SHP77 treated with DMSO at 0.1 percent for 48 hours (cell line): ENCODE results near the gene BARHL1.
A peak's percentile ranks its signal among the peaks of the same experiment; 100 is the strongest.
"Not testable (repeated sequence)": the region's sequence is repeated elsewhere in the genome, so short reads cannot be mapped to it uniquely, and the experiment has no call there.

Source experiments
- DNase-seq: peaks from one replicate; lab custom pipeline; 2025; lab: John Stamatoyannopoulos, UW

Gene BARHL1

GRCh38 chr9:132556714-132557113 is 25.7 kb upstream of the BARHL1 start:
- no peak for DNase-seq

GRCh38 chr9:132557159-132557558 is 25.2 kb upstream of the BARHL1 start:
- no peak for DNase-seq

DNA sequence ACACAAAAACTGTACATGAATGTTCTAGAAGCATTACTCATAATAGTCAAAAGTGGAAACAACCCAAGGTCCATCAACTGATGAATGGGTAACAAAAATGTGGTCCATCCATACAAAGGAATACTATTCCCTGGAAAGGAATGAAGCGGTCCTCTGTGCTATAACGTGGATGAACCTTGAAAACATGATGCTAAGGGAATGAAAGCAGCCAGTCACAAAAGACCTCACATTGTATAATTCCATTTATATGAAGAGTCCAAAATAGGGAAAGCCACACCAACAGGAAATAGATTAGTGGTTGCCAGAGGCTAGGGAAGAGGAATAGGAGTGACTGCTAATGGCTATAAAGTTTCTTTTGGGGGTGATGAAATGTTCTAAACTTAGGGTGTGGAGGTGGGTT is 22.7 kb upstream of the BARHL1 start:
- DNase-seq, result no peak

DNA sequence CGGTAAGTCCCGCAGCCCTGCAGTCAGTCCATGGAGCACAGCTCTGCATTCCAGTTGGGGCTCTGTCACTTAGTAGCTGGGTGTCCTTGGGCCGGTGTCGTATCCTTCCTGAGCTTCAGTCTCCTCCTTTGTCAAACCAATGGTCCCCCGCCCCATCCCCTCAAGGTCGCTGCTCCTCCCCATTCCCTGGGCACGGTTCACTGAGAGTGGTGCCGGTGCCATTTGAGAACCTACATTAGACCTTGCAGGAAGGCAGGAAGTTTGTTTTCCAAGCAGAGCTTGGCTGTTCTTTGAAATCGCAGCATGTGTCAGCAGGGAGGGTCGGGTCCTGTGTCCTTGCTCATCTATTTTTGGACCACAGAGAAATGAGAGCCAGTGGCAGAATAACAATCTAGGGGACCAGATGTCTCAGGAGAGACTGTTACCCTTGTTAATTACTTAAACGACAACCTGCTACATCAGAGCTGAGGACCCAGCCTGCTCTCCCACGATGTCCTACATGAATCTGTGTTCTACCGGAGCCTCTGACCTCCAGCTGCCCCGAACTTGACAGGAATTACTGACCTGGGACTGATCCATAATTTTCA is 21.7 kb upstream of the BARHL1 start:
- DNase-seq, result no peak

DNA sequence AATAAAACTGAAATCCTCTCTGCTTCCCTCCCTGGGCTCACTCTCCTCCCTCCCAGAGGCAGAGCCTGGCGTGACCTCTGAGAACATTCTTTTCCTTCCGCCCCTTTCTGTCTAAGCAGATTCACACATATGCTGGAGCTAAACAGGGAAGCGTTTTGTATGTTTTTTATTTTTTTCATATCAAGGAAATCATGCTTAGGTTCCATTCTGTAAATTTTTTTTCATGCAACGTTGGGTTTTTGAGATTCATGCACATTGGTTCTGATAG is 20.2 kb upstream of the BARHL1 start:
- DNase-seq, result no peak

- DNase-seq, result no peak
These were observed 17.9 kb upstream of the BARHL1 start for GRCh38 chr9:132564526-132564925.

DNA sequence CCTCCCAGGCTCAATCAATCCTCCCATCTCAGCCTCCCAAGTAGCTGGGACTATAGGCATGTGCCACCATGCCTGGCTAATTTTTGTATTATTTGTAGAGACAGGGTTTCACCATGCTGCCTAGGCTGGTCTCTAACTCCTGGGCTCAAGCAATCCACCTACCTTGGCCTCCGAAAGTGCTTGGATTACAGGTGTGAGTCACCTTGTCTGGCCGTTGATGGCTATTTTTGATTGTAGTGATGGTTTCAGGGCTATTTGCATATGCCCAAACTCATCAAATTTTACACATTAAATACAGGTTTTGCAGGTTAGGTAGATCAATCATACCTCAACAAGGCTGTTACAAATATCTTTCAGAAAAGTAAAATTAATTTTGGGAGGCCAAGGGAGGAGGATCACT is 13.6 kb upstream of the BARHL1 start:
- not testable (repeated sequence) for DNase-seq

- no peak for DNase-seq
These were observed 10.4 kb upstream of the BARHL1 start for GRCh38 chr9:132571806-132572600.

- no peak for DNase-seq
These were observed 9.5 kb upstream of the BARHL1 start for GRCh38 chr9:132572921-132573320.

GRCh38 chr9:132575005-132575609 is 7.3 kb upstream of the BARHL1 start:
- peak; percentile 20 for DNase-seq

- DNase-seq, result no peak
These were observed 6.6 kb upstream of the BARHL1 start for GRCh38 chr9:132575811-132576210.

GRCh38 chr9:132577119-132577518 is 5.3 kb upstream of the BARHL1 start:
- no peak for DNase-seq

DNA sequence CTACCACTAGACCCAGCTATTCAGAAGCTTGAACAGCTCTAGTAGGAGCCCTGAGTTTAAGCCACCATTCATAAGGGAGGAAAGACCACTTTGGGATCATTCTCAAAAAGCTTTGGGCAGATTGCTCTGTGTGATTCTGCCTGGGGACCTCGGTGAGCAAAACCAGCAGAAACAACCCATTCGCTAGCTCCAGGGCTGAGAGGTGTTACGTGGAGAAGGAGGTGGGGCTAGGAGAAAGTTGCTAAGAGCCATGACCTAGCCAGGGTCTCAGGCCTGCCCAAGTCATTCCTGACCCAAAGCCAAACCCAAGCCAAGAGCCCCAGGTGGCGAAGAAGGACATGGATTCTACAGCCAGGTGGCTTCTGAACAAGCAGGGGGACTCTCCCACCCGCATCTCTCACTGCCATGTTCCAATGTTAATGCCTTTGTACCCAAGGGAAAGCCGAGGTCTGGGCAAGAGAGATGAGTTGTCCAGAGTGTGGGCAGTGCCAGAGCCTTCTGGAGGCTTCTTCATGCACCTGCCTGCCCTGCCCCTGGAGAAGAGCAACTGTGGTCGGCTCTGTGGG is 4.0 kb upstream of the BARHL1 start:
- DNase-seq, result no peak

DNA sequence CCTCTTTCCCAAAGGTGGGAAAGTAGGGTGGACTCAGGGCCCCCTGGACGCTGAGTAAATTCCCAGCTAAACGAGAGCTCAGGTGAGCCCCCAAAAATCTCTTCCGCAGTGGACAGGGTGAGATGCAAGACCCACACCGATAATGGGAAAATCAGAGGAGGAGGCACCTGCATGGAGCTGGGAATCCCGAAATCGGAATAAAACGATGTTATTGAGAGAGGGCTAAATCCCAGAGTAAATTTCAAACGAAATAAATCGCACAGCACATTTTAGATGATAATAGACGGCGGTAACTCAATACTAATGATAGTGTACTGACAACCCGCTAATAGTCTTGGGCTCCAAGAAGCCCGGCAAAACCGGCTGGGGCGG is 3.0 kb upstream of the BARHL1 start:
- DNase-seq, result no peak

DNA sequence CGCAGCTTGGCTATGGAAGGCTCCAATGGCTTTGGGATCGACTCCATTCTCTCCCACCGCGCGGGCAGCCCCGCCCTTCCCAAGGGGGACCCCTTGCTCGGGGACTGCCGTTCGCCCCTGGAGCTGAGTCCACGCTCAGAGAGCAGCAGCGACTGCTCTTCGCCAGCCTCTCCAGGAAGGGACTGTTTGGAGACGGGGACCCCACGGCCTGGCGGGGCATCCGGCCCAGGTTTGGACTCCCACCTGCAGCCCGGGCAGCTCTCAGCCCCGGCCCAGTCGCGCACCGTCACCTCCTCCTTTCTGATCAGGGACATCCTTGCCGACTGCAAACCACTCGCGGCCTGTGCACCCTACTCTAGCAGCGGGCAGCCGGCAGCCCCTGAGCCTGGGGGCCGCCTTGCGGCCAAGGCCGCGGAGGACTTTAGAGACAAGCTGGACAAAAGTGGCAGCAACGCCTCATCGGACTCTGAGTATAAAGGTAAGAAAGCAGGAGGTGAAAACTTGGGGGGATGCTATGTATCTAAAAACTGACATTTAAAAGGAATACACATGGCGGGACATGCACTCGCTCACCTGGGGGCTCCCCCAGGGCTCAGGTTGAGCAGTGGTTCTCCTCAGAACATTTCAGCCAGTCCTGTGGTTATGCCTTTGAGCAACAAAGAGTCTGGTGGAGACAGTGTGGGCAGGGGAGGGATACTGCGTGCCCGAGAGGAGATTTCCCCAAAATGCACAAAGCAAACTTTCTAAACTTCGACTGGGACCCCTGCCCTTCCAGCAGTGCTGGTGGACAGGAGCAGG is 579 bp downstream of the BARHL1 start:
- no peak for DNase-seq

DNA sequence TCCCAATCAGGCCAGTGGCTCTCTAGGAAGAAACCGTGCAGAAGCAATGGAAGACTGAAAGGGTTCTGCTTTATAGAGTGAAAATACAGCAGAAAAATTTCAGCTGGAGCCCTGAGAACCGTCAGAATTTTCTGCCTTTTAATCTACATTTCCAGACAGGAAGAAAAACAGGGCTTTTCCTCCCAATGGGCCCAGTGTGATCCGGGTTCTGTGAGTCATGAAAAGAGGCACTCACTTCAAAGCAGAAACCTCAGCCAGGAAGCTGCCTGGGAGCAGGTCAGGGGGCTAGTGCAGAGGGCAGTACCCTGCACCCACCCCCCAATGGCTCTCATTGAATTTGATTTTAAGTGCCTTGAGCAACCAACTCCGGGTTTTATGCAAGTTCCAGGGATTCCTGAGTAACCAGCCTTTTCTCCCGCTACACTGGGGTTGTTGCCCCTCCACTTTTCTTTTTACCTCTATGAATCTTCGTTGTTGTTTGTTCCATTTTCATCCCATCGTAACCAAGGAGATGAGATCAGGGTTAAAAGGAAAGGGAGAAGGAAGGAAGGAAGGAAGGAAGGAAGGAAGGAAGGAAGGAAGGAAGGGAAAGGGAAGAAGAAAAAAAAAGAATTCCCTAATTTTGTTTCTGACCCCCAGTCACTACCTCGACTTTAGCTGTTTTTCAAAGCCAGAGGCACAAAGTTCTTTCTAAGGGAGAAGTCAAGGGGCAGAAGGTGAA is 1.3 kb downstream of the BARHL1 start:
- no peak for DNase-seq

DNA sequence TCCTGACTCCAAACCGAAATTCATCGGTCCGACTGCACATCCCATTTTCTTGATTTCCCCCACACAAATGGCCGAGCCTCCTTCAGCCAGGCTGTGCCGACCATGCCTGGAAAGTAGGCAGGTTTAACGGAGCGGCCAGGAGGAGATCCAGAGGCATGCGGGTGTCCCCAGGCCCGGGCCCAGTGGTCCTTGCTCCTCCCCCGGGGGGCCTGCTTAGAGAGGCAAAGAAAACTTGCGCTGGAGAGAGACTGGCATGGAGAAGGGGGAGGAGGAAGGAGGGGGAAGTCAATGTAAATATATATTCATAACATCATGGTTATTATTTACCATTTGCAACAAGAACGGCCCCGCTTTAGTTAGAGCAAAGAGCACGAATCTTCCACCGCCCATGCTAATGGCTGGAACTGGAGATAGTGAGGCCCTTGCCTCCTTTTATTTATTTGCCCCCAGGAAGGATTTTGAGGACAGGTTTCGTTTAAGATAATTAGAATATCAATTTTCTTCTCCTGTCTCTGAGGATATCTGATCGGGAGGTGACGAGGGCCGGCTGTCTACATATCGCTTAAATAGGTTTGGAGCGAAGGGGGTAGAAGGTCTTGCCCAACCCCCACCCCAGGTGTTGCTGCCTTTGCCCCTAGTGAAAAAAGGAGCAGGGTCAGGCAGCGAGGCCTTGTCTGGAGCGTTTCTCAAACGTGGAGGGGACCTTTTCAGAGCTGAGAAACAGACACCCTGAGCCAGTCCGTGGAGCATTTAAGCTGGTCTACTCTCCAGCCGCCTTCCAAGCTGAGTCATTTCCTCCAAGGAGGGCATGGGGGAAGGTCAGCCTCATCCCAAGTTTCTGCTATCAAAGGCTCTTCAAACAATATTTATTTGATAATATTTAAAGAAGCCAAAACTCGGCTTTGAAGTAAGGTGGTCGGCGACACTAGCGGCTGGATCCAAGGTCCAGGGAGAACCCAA is 2.5 kb downstream of the BARHL1 start:
- DNase-seq, result no peak

DNA sequence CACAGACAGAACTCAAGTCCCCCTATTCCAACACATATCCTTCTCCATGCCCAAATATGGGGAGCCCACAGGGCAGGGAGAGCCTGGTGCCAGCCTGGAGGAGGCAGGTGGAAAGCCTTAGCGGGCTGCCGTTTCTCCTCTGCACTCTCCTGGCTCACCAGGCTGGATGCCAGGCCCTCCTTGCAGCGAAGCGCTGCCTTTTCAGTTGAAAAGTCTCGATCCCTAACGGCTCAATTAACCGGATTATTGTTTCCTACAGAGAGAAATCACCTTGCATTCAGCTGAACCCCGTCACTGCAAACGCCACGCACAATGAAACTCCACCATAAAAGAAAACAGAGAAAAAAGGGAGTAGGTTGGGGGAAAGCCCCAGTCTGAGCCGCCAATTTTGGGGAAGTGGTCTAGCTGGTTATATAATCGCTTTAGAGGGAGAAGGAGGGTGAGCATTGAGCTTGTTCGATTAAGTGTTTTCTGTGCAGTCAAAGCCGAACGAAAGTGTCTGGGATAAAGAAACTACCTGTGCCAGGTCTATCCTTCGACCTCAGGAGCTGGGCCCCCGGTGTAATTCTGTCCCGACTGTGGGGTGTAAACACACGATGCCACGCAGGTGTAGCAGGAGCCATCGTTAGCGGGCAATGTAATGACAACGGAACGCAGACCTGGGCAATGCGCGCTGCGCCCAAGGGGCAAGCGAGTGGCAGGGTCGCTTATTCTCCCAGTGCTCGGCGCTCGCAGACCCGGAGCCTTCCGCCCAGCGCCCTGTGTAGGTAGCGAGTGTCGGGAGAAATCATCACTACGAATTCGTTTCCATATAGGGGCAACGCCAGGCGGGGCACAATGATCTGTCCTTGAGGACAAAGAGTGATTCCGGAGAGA is 3.8 kb downstream of the BARHL1 start:
- no peak for DNase-seq

- no peak for DNase-seq
These were observed 4.6 kb downstream of the BARHL1 start for GRCh38 chr9:132586830-132587591.
